Measurements from ENCODE around the gene PHF2.

DNA sequence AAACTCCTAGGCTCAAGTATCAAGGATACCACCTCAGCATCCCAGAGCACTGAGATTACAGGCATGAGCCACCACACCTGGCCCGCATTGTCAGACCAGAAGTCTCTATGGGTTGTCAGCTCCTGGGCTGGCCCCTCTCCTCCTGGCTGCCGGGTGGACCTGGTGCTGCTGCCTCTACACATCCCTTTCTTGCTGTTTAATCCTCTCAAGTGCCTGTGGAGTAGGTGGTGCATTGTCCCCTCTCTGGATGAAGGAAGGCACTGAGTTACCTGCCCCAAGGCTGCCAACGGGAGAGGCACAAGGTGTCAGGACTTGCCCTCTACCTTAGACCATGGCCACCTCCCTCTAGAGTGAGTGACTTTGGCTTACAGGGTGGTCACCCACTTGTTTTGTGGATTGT lies 37.4 kb downstream of the PHF2 start:
- TF ChIP-seq, protein P1, sequence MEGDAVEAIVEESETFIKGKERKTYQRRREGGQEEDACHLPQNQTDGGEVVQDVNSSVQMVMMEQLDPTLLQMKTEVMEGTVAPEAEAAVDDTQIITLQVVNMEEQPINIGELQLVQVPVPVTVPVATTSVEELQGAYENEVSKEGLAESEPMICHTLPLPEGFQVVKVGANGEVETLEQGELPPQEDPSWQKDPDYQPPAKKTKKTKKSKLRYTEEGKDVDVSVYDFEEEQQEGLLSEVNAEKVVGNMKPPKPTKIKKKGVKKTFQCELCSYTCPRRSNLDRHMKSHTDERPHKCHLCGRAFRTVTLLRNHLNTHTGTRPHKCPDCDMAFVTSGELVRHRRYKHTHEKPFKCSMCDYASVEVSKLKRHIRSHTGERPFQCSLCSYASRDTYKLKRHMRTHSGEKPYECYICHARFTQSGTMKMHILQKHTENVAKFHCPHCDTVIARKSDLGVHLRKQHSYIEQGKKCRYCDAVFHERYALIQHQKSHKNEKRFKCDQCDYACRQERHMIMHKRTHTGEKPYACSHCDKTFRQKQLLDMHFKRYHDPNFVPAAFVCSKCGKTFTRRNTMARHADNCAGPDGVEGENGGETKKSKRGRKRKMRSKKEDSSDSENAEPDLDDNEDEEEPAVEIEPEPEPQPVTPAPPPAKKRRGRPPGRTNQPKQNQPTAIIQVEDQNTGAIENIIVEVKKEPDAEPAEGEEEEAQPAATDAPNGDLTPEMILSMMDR (IDR thresholded peaks at IDR 0.05) = no peak
- TF ChIP-seq POLR2A (IDR thresholded peaks at IDR 0.05) = no peak
